LNCaP clone FGC (cell line): ENCODE data around the gene NOTUM.
"Not testable (repeated sequence)": the region's sequence is repeated elsewhere in the genome, so short reads cannot be mapped to it uniquely, and the experiment has no call there.

Experiments used
- DNase-seq: peaks from one replicate; pipeline ENCODE4 v3.0.0-alpha.2; 2011; ENCODE audit warnings: low read depth
- H3K4me3 ChIP-seq: 2 replicates; pipeline ENCODE4 v1.5.1; 2011; ENCODE audit warnings: mild to moderate bottlenecking, low read depth, low read length, control low read depth
- TF ChIP-seq, protein P1 (sequence below): IDR thresholded peaks from 2 replicates; pipeline ENCODE4 v1.5.1; 2012; ENCODE audit warnings: mild to moderate bottlenecking; ENCODE audit not compliant: control insufficient read depth, insufficient read depth; ENCODE audit errors: extremely low read depth

Gene NOTUM

DNA sequence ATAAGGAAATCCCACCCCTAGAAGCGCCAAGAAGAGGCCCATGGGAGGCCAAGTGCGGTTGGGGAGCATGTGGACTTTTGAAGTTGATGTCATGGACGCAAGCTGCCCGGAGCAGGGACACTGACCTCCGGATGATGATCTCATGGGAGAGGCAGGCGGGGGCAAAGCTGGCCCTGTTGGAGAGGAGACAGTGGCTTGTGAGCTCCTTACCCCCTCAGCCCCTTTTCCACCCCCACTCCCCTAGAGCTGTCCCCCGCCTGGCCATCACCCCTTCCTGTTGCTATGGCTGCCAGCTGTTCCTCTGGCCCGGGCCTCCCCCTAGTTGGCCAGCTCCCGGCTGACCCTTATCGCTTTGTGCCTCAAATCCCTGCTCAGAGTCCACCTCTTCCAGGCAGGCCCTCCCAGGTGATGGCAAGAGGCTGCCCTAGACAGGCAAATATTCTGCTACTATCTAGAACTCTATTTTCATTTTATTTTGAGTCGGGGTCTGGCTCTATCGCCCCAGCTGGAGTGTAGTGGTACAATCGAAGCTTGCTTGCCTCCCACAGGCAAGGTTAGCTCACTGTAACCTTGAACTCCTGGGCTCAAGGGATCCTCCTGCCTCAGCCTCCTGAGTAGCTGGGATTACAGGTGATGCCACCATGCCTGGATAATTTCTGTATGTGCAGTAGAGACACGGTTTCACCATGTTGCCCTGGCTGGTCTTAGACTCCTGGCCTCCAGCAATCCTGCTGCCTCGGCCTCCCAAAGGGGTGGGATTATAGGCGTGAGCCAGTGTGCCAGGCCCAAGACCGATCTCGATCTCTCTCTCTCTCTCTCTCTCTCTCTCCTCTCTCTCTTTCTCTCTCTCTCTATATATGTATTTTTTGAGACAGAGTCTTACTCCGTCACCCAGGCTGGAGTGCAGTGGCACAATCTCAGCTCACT lies 6.6 kb downstream of the NOTUM start:
- H3K4me3 ChIP-seq, result no peak overlapping the region
- TF ChIP-seq, protein P1, sequence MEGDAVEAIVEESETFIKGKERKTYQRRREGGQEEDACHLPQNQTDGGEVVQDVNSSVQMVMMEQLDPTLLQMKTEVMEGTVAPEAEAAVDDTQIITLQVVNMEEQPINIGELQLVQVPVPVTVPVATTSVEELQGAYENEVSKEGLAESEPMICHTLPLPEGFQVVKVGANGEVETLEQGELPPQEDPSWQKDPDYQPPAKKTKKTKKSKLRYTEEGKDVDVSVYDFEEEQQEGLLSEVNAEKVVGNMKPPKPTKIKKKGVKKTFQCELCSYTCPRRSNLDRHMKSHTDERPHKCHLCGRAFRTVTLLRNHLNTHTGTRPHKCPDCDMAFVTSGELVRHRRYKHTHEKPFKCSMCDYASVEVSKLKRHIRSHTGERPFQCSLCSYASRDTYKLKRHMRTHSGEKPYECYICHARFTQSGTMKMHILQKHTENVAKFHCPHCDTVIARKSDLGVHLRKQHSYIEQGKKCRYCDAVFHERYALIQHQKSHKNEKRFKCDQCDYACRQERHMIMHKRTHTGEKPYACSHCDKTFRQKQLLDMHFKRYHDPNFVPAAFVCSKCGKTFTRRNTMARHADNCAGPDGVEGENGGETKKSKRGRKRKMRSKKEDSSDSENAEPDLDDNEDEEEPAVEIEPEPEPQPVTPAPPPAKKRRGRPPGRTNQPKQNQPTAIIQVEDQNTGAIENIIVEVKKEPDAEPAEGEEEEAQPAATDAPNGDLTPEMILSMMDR, result no peak
- no peak for DNase-seq

- H3K4me3 ChIP-seq, DNase-seq: not testable (repeated sequence)
Observed at GRCh38 chr17:81953443-81953842, 7.5 kb downstream of the NOTUM start.

- DNase-seq, result no peak
- H3K4me3 ChIP-seq, result no peak overlapping the region
- TF ChIP-seq, protein P1, result no peak
Observed at GRCh38 chr17:81952792-81953228, 8.2 kb downstream of the NOTUM start.

DNA sequence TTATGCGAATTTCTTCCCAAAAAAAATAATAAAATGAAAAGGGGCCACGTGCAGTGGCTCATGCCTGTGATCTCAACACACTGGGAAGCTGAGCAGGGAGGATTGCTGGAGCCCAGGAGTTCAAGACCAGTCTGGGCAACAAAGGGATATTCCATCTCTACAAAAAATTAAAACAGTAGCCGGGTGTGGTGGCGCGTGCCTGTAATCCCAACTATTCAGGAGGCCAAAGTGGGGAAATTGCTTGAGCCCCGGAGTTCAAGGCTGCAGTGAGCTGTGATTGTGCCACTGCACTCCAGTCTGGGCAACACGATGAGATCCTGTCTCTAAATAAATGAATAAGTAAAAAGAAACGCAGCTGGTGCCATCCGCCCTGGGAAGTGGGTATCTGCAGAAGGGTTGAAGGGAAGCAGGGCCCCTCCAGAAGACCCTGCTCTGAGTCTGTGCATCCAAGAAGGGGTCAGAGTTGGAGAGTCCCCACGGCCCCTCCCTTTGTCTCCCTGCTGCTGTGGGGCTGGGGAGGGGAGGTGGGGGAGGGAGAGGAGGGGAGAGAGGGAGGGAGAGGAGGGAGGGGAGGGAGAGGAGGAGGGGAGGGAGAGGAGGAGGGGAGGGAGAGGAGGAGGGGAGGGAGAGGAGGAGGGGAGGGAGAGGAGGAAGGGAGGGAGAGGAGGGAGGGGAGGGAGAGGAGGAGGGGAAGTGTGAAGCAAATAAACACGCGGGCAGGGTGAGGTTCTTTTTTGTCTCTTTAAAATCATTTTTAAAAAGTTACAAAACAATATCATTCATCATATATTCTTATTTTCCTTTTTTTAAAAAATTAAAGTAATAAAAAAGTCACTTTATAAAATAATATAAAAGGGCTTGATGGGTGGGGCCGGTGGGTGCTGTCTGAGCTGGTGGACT lies 9.0 kb downstream of the NOTUM start:
- TF ChIP-seq, protein P1, result no peak
- no peak overlapping the region for H3K4me3 ChIP-seq
- DNase-seq, result no peak

- no peak for DNase-seq
- TF ChIP-seq, protein P1, result no peak
- no peak overlapping the region for H3K4me3 ChIP-seq
Observed at GRCh38 chr17:81950501-81950900, 10.5 kb downstream of the NOTUM start.

DNA sequence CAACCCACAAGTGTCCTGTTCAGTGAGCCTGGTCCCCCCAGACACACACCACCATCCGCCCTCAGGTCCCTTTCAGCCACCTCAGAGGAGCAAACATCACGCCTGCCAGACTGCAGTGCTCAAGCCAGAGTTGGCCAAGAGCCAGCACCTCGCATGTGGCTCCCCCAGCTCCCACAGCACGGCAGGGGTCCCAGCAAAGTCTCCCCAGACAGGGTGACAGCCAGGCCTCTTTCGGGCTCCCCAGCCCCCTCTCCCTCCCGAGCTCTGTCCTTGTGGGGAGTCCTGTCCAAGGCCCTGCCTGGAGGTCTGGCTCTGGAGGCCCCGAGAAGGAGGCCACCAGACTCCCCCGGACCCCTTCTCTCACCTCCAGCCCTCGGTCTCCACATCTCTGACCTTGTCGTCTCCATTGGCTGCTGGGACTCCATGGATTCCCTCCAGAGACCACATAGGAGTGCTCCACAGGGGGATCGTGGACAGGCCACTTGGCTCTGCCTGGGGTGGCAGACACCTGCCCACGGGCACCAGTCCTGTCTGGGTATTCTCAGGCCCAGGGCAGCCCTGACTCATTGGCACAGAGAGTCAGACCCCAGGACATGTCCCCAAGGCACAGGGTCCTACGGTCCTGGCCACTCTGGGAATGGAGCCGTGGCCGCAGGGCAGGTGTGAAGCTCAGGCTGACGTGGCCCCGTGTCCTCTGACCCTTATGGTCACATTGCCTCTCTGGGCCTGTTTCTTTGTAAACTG lies 12.2 kb downstream of the NOTUM start:
- TF ChIP-seq, protein P1, result no peak
- DNase-seq, result no peak
- no peak overlapping the region for H3K4me3 ChIP-seq
